ENCODE data around the gene HLA-B.
"Not testable (repeated sequence)": the region's sequence is repeated elsewhere in the genome, so short reads cannot be mapped to it uniquely, and the experiment has no call there.

HLA-B gene

GRCh38 chr6:31388916-31389801 is 32.2 kb upstream of the HLA-B start:
- WGBS (ENCODE audit: extremely low coverage, insufficient coverage, low lambda C conversion rate): 100% methylated on average over 1 of the region's 13 CpGs
- H3K79me2 ChIP-seq (ENCODE audit: control insufficient read depth, insufficient read depth, low read length); H3K4me2 ChIP-seq (ENCODE audit: low read length); DNase-seq; H3K27ac ChIP-seq (ENCODE audit: low read depth, low read length); H3K79me1 ChIP-seq (ENCODE audit: low read length); H3K36me3 ChIP-seq (ENCODE audit: control insufficient read depth, insufficient read depth, low read length); H2BK120ac ChIP-seq (ENCODE audit: low read depth, low read length); H3K4me1 ChIP-seq (ENCODE audit: control insufficient read depth, low read depth, low read length); H3K27me3 ChIP-seq (ENCODE audit: insufficient read depth, low read length, poor library complexity); H3K23ac ChIP-seq (ENCODE audit: low read length); H2BK5ac ChIP-seq (ENCODE audit: low read length); H2AK5ac ChIP-seq (ENCODE audit: low read length); H2BK15ac ChIP-seq (replicated peaks; ENCODE audit: low read depth); H3K18ac ChIP-seq (ENCODE audit: low read length); H3K4me3 ChIP-seq (ENCODE audit: low read length); H4K5ac ChIP-seq (ENCODE audit: low read length); H3K4ac ChIP-seq (ENCODE audit: low read depth, low read length); H3K56ac ChIP-seq (ENCODE audit: low read length); H3K9ac ChIP-seq (ENCODE audit: low read length); H4K8ac ChIP-seq (ENCODE audit: low read depth, low read length): not testable (repeated sequence)

GRCh38 chr6:31386977-31387376 is 30.0 kb upstream of the HLA-B start:
- Histone ChIP-seq H3K4ac (ENCODE audit: low read depth, low read length) (no peak overlapping the region), H3K18ac (ENCODE audit: low read length) (no peak overlapping the region), H3K23ac (ENCODE audit: low read length) (no peak overlapping the region), H4K5ac (ENCODE audit: low read length) (no peak overlapping the region), H3K56ac (ENCODE audit: low read length) (no peak overlapping the region), H4K8ac (ENCODE audit: low read depth, low read length) (no peak overlapping the region), H3K27ac (ENCODE audit: low read depth, low read length) (no peak overlapping the region), H2BK5ac (ENCODE audit: low read length) (no peak overlapping the region), H2BK15ac (replicated peaks; ENCODE audit: low read depth) (no peak overlapping the region), H3K9ac (ENCODE audit: low read length) (no peak overlapping the region), H3K79me1 (ENCODE audit: low read length) (no peaks in the 10 kb centered on the region), H2AK5ac (ENCODE audit: low read length) (no peak overlapping the region), H3K4me2 (ENCODE audit: low read length) (no peak overlapping the region), H3K36me3 (ENCODE audit: control insufficient read depth, insufficient read depth, low read length) (no peaks in the 10 kb centered on the region), H3K79me2 (ENCODE audit: control insufficient read depth, insufficient read depth, low read length) (no peaks in the 10 kb centered on the region), H3K4me3 (ENCODE audit: low read length) (no peak overlapping the region), H3K4me1 (ENCODE audit: control insufficient read depth, low read depth, low read length) (no peaks in the 10 kb centered on the region), H2BK120ac (ENCODE audit: low read depth, low read length) (no peak overlapping the region), H3K27me3 (ENCODE audit: insufficient read depth, low read length, poor library complexity) (no peaks in the 10 kb centered on the region)
- DNase-seq: peak; percentile 74
- WGBS (ENCODE audit: extremely low coverage, insufficient coverage, low lambda C conversion rate): no CpG with 5 or more reads among the region's 1 CpG

GRCh38 chr6:31386099-31386498 is 29.1 kb upstream of the HLA-B start:
- no peak overlapping the region for H3K23ac ChIP-seq (ENCODE audit: low read length)

GRCh38 chr6:31385041-31385440 is 28.1 kb upstream of the HLA-B start:
- Histone ChIP-seq H3K27ac (ENCODE audit: low read depth, low read length) (no peak overlapping the region), H2BK15ac (replicated peaks; ENCODE audit: low read depth) (no peak overlapping the region), H3K4me3 (ENCODE audit: low read length) (no peak overlapping the region), H3K79me2 (ENCODE audit: control insufficient read depth, insufficient read depth, low read length) (no peaks in the 10 kb centered on the region), H3K79me1 (ENCODE audit: low read length) (no peaks in the 10 kb centered on the region), H3K9ac (ENCODE audit: low read length) (no peak overlapping the region), H3K27me3 (ENCODE audit: insufficient read depth, low read length, poor library complexity) (no peaks in the 10 kb centered on the region), H3K23ac (ENCODE audit: low read length) (no peak overlapping the region), H3K4ac (ENCODE audit: low read depth, low read length) (no peak overlapping the region), H3K56ac (ENCODE audit: low read length) (no peak overlapping the region), H3K4me2 (ENCODE audit: low read length) (no peak overlapping the region), H3K36me3 (ENCODE audit: control insufficient read depth, insufficient read depth, low read length) (no peaks in the 10 kb centered on the region), H4K8ac (ENCODE audit: low read depth, low read length) (no peak overlapping the region), H3K4me1 (ENCODE audit: control insufficient read depth, low read depth, low read length) (no peaks in the 10 kb centered on the region), H2BK5ac (ENCODE audit: low read length) (no peak overlapping the region), H2BK120ac (ENCODE audit: low read depth, low read length) (no peak overlapping the region), H2AK5ac (ENCODE audit: low read length) (no peak overlapping the region), H4K5ac (ENCODE audit: low read length) (no peak overlapping the region), H3K18ac (ENCODE audit: low read length) (no peak overlapping the region)
- DNase-seq: no peak
- WGBS (ENCODE audit: extremely low coverage, insufficient coverage, low lambda C conversion rate): no CpG with 5 or more reads among the region's 3 CpGs

More at GRCh38 chr6:31386099-31386498, 29.1 kb upstream of the HLA-B start:
- Histone ChIP-seq H3K4me1 (ENCODE audit: control insufficient read depth, low read depth, low read length) (no peaks in the 10 kb centered on the region), H3K4ac (ENCODE audit: low read depth, low read length) (no peak overlapping the region), H3K18ac (ENCODE audit: low read length) (no peak overlapping the region), H3K27ac (ENCODE audit: low read depth, low read length) (no peak overlapping the region), H3K4me2 (ENCODE audit: low read length) (no peak overlapping the region), H3K79me2 (ENCODE audit: control insufficient read depth, insufficient read depth, low read length) (no peaks in the 10 kb centered on the region), H3K79me1 (ENCODE audit: low read length) (no peaks in the 10 kb centered on the region), H3K9ac (ENCODE audit: low read length) (no peak overlapping the region), H3K4me3 (ENCODE audit: low read length) (no peak overlapping the region), H3K36me3 (ENCODE audit: control insufficient read depth, insufficient read depth, low read length) (no peaks in the 10 kb centered on the region), H3K56ac (ENCODE audit: low read length) (no peak overlapping the region), H2BK5ac (ENCODE audit: low read length) (no peak overlapping the region), H4K8ac (ENCODE audit: low read depth, low read length) (no peak overlapping the region), H2BK15ac (replicated peaks; ENCODE audit: low read depth) (no peak overlapping the region), H2BK120ac (ENCODE audit: low read depth, low read length) (no peak overlapping the region), H2AK5ac (ENCODE audit: low read length) (no peak overlapping the region), H4K5ac (ENCODE audit: low read length) (no peak overlapping the region), H3K27me3 (ENCODE audit: insufficient read depth, low read length, poor library complexity) (no peaks in the 10 kb centered on the region)
- WGBS (ENCODE audit: extremely low coverage, insufficient coverage, low lambda C conversion rate): no CpG with 5 or more reads among the region's 3 CpGs
- no peak for DNase-seq

GRCh38 chr6:31383149-31383548 is 26.2 kb upstream of the HLA-B start:
- Histone ChIP-seq H2BK5ac (ENCODE audit: low read length) (no peak overlapping the region), H3K4me2 (ENCODE audit: low read length) (no peak overlapping the region), H2AK5ac (ENCODE audit: low read length) (no peak overlapping the region), H4K8ac (ENCODE audit: low read depth, low read length) (no peak overlapping the region), H3K56ac (ENCODE audit: low read length) (no peak overlapping the region), H3K23ac (ENCODE audit: low read length) (no peak overlapping the region), H3K18ac (ENCODE audit: low read length) (no peak overlapping the region), H3K4ac (ENCODE audit: low read depth, low read length) (no peak overlapping the region), H3K9ac (ENCODE audit: low read length) (no peak overlapping the region), H4K5ac (ENCODE audit: low read length) (no peak overlapping the region), H3K79me2 (ENCODE audit: control insufficient read depth, insufficient read depth, low read length) (no peaks in the 10 kb centered on the region), H2BK15ac (replicated peaks; ENCODE audit: low read depth) (no peak overlapping the region), H3K4me3 (ENCODE audit: low read length) (no peak overlapping the region), H3K79me1 (ENCODE audit: low read length) (no peaks in the 10 kb centered on the region), H3K27me3 (ENCODE audit: insufficient read depth, low read length, poor library complexity) (no peaks in the 10 kb centered on the region), H3K36me3 (ENCODE audit: control insufficient read depth, insufficient read depth, low read length) (no peaks in the 10 kb centered on the region), H3K27ac (ENCODE audit: low read depth, low read length) (no peak overlapping the region), H3K4me1 (ENCODE audit: control insufficient read depth, low read depth, low read length) (no peaks in the 10 kb centered on the region), H2BK120ac (ENCODE audit: low read depth, low read length) (no peak overlapping the region)
- no peak for DNase-seq
- no CpG with 5 or more reads among the region's 5 CpGs for WGBS (ENCODE audit: extremely low coverage, insufficient coverage, low lambda C conversion rate)

GRCh38 chr6:31381666-31382065 is 24.7 kb upstream of the HLA-B start:
- Histone ChIP-seq H3K18ac (ENCODE audit: low read length) (no peak overlapping the region), H4K8ac (ENCODE audit: low read depth, low read length) (no peak overlapping the region), H3K27ac (ENCODE audit: low read depth, low read length) (no peak overlapping the region), H2BK5ac (ENCODE audit: low read length) (no peak overlapping the region), H3K27me3 (ENCODE audit: insufficient read depth, low read length, poor library complexity) (no peaks in the 10 kb centered on the region), H4K5ac (ENCODE audit: low read length) (no peak overlapping the region), H3K36me3 (ENCODE audit: control insufficient read depth, insufficient read depth, low read length) (no peaks in the 10 kb centered on the region), H2BK15ac (replicated peaks; ENCODE audit: low read depth) (no peak overlapping the region), H3K79me2 (ENCODE audit: control insufficient read depth, insufficient read depth, low read length) (no peaks in the 10 kb centered on the region), H3K56ac (ENCODE audit: low read length) (no peak overlapping the region), H3K9ac (ENCODE audit: low read length) (no peak overlapping the region), H2AK5ac (ENCODE audit: low read length) (no peak overlapping the region), H3K4me2 (ENCODE audit: low read length) (no peak overlapping the region), H3K79me1 (ENCODE audit: low read length) (no peaks in the 10 kb centered on the region), H3K4ac (ENCODE audit: low read depth, low read length) (no peak overlapping the region), H3K4me1 (ENCODE audit: control insufficient read depth, low read depth, low read length) (no peaks in the 10 kb centered on the region), H3K4me3 (ENCODE audit: low read length) (no peak overlapping the region), H2BK120ac (ENCODE audit: low read depth, low read length) (no peak overlapping the region), H3K23ac (ENCODE audit: low read length) (no peak overlapping the region)
- no peak for DNase-seq
- WGBS (ENCODE audit: extremely low coverage, insufficient coverage, low lambda C conversion rate): no CpG with 5 or more reads among the region's 4 CpGs
